Upper lobe of left lung (tissue), 4 donors: Measurements from ENCODE around the gene TMEM8B.

Experiments
- EP300 ChIP-seq, 4 donors: sonication (generic); formaldehyde crosslinking; IDR thresholded peaks; one replicate each; pipeline ENCODE4 v1.5.1; 2017; ENCODE audit warnings: antibody characterized with exemption in 4 of 4, control low read depth in 2 of 4
- POLR2AphosphoS5 ChIP-seq, 2 donors: sonication (generic); formaldehyde crosslinking; IDR thresholded peaks; one replicate each; pipeline ENCODE4 v1.5.1; 2017; ENCODE audit warnings: antibody characterized with exemption in 2 of 2

DNA sequence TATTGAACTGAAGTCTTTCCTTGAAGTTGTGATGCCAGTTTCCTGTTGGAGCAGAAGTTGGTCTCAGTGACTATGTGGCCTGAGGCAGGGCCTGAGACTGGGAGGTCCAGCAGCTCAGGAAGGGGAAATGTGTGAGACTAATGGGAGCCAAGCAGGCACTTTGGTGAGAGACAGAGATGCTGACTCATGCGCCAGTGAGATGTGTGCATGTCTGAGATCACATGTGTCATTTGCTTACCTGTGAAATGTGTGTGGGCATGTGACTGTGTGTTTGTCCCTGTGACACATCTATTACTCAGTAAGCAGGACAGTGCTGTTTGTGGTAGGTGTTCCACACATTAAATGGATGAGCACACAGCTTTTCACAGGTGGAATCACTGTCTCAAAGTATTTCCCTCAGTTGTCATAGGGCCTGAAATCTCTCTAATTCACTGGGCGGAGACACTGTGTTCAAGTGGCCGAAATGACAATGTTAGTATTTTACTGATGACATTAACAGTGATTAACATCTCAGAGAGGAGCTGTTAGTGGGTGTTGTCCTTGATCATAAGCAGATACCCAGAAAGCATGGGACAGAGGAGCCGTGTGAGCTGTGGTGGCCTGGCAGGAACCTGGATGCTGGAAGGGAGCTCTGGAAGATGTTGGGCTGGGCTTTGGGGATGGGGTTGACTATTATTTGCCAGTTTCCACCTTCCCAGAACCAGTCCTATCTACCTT lies 30.2 kb upstream of the TMEM8B start:
- TF ChIP-seq POLR2AphosphoS5 (IDR thresholded peaks at IDR 0.05) (no peak), EP300 (IDR thresholded peaks at IDR 0.05) (no peak)
